ENCODE measurements around the gene CFAP141. TPM values are rescaled to one million over a fixed set of nuclear protein-coding genes. Genes with fewer than 3 reads are reported as not detected.

The CFAP141 gene
- total RNA-seq, 2 experiments from 2014 or later, result not detected

GRCh38 chr1:154159554-154159953 lies 46.6 kb downstream of the CFAP141 start:
- CTCF ChIA-PET, result interaction anchor here (0.7 to 1.3 kb wide), 5 partner anchors 11 to 170 kb away, joined by 3 to 4 read pairs (median 4); no protein-coding TSS in a partner anchor
- Mint-ChIP-seq H3K4me3 (no peak overlapping the region), H3K4me1 (ENCODE audit: low read depth) (peaks cover 69% of the 10 kb centered on the region), H3K36me3 (ENCODE audit: low read depth) (peaks cover 77% of the 10 kb centered on the region), H3K27ac (no peak overlapping the region), H3K27me3 (ENCODE audit: low read depth) (no peaks in the 10 kb centered on the region), H3K9me3 (peaks cover 7% of the 10 kb centered on the region)
- DNase-seq, result no peak
- intact Hi-C loops (cut with micrococcal nuclease), result loop anchor here (10.0 kb wide), 2 partner anchors 485 to 625 kb away; partner anchors contain the start of genes ILF2, NPR1 and S100A6

- CTCF ChIA-PET, result interaction anchor here (0.6 to 1.7 kb wide), 6 partner anchors 13 to 487 kb away, joined by 3 to 6 read pairs (median 4); partner anchors contain the start of gene HAX1
- H3K9me3 Mint-ChIP-seq, result peaks cover 7% of the 10 kb centered on the region
- peak overlapping the region; percentile 96 for H3K27ac Mint-ChIP-seq
- no peak for DNase-seq
- H3K4me1 Mint-ChIP-seq (ENCODE audit: low read depth), result peaks cover 72% of the 10 kb centered on the region
- no peaks in the 10 kb centered on the region for H3K27me3 Mint-ChIP-seq (ENCODE audit: low read depth)
- H3K4me3 Mint-ChIP-seq, result peak overlapping the region; percentile 48
- H3K36me3 Mint-ChIP-seq (ENCODE audit: low read depth), result peaks cover 71% of the 10 kb centered on the region
- intact Hi-C loops (cut with micrococcal nuclease), result loop anchor here (1.0 to 10.0 kb wide), 3 partner anchors 12 to 624 kb away; partner anchors contain the start of genes ILF2, NPR1 and S100A6
Observed at GRCh38 chr1:154158307-154159125, 47.6 kb downstream of the CFAP141 start.

GRCh38 chr1:154157520-154158306 lies 48.4 kb downstream of the CFAP141 start:
- peaks cover 70% of the 10 kb centered on the region for H3K4me1 Mint-ChIP-seq (ENCODE audit: low read depth)
- DNase-seq, result peak; percentile 87
- peak overlapping the region; percentile 96 for H3K27ac Mint-ChIP-seq

GRCh38 chr1:154155251-154155650 lies 50.9 kb downstream of the CFAP141 start:
- Mint-ChIP-seq H3K4me3 (no peak overlapping the region), H3K27ac (peak overlapping the region; percentile 82), H3K4me1 (ENCODE audit: low read depth) (peaks cover 64% of the 10 kb centered on the region), H3K9me3 (peaks cover 5% of the 10 kb centered on the region), H3K27me3 (ENCODE audit: low read depth) (no peaks in the 10 kb centered on the region), H3K36me3 (ENCODE audit: low read depth) (peaks cover 41% of the 10 kb centered on the region)
- peak; percentile 38 for DNase-seq
- intact Hi-C loops (cut with micrococcal nuclease), result loop anchor here (10.0 kb wide), 2 partner anchors 480 to 620 kb away; partner anchors contain the start of genes ILF2, NPR1 and S100A6
- CTCF ChIA-PET, result no interaction called here

More at GRCh38 chr1:154157520-154158306, 48.4 kb downstream of the CFAP141 start:
- CTCF ChIA-PET, result interaction anchor here (0.8 to 1.7 kb wide), 6 partner anchors 25 to 171 kb away, joined by 3 to 6 read pairs (median 5); partner anchors contain the start of gene HAX1
- intact Hi-C loops (cut with micrococcal nuclease), result loop anchor here (1.0 to 10.0 kb wide), 9 partner anchors 8 to 623 kb away; partner anchors contain the start of genes HAX1, ILF2, NPR1 and RPS27
- Mint-ChIP-seq H3K9me3 (peaks cover 7% of the 10 kb centered on the region), H3K36me3 (ENCODE audit: low read depth) (peaks cover 64% of the 10 kb centered on the region), H3K4me3 (peak overlapping the region; percentile 48), H3K27me3 (ENCODE audit: low read depth) (no peaks in the 10 kb centered on the region)

- no peak within 1 kb of the TSS for H3K4me3 Mint-ChIP-seq
- H3K9me3 Mint-ChIP-seq, result peaks cover 3% of the 10 kb centered on the region
- intact Hi-C loops (cut with micrococcal nuclease), result loop anchor here (10.0 kb wide), 2 partner anchors 480 to 620 kb away; partner anchors contain the start of genes ILF2, NPR1 and S100A6
- H3K27me3 Mint-ChIP-seq (ENCODE audit: low read depth), result no peaks in the 10 kb centered on the region
- peak within 1 kb of the TSS; percentile 82 for H3K27ac Mint-ChIP-seq
- H3K36me3 Mint-ChIP-seq (ENCODE audit: low read depth), result peaks cover 36% of the 10 kb centered on the region
- CTCF ChIA-PET, result no interaction called here
- no peak for DNase-seq
- peaks cover 59% of the 10 kb centered on the region for H3K4me1 Mint-ChIP-seq (ENCODE audit: low read depth)
Observed at GRCh38 chr1:154154534-154155191, 51.5 kb downstream of the CFAP141 start, which contains the start of gene NUP210L. Gene NUP210L (minus strand): TSS chr1:154155073.

- CTCF ChIA-PET, result interaction anchor here (0.6 kb wide), 1 partner anchor 16 kb away, joined by 4 read pairs; no protein-coding TSS in a partner anchor
- Mint-ChIP-seq H3K27me3 (ENCODE audit: low read depth) (no peaks in the 10 kb centered on the region), H3K27ac (peak overlapping the region; percentile 82), H3K9me3 (no peaks in the 10 kb centered on the region), H3K36me3 (ENCODE audit: low read depth) (peaks cover 30% of the 10 kb centered on the region), H3K4me3 (no peak overlapping the region), H3K4me1 (ENCODE audit: low read depth) (peaks cover 55% of the 10 kb centered on the region)
- intact Hi-C loops (cut with micrococcal nuclease), result loop anchor here (10.0 kb wide), 2 partner anchors 479 to 619 kb away; partner anchors contain the start of genes ILF2, NPR1 and S100A6
- no peak for DNase-seq
Observed at GRCh38 chr1:154154053-154154452, 52.1 kb downstream of the CFAP141 start.

GRCh38 chr1:154151311-154151710 lies 54.8 kb downstream of the CFAP141 start:
- intact Hi-C loops (cut with micrococcal nuclease), result loop anchor here (10.0 kb wide), 2 partner anchors 477 to 617 kb away; partner anchors contain the start of genes ILF2, NPR1 and S100A6
- CTCF ChIA-PET, result no interaction called here
- Mint-ChIP-seq H3K9me3 (no peaks in the 10 kb centered on the region), H3K4me3 (no peak overlapping the region), H3K27ac (no peak overlapping the region), H3K4me1 (ENCODE audit: low read depth) (peaks cover 37% of the 10 kb centered on the region), H3K36me3 (ENCODE audit: low read depth) (peaks cover 11% of the 10 kb centered on the region), H3K27me3 (ENCODE audit: low read depth) (no peaks in the 10 kb centered on the region)
- DNase-seq, result no peak

Small RNA genes lying within 50 kb of the gene (microRNA-seq; reads per million reads assigned to microRNA genes)
- 44.4 reads per million, percentile 49 among the genes with 10 or more reads in this experiment for gene MIR190B (ENCODE audit: borderline microRNAs expressed, borderline replicate concordance)

Other genes starting within 250 kb of the CFAP141 start
- gene CRTC2, start 247.7 kb downstream of the CFAP141 start, total RNA-seq, result 10 to 100 TPM; 72.6 to 83.0 TPM
- 10 to 100 TPM; 51.0 to 52.1 TPM for gene SLC39A1, start 242.8 kb downstream of the CFAP141 start, total RNA-seq
- gene CREB3L4, start 238.4 kb downstream of the CFAP141 start, total RNA-seq, result 1 to 10 TPM; 5.6 to 7.4 TPM
- 100 to 1,000 TPM; 126 to 131 TPM for gene JTB, start 228.7 kb downstream of the CFAP141 start, total RNA-seq
- 10 to 100 TPM; 26.6 to 27.0 TPM for gene RAB13, start 220.0 kb downstream of the CFAP141 start, total RNA-seq
- gene RPS27, start 215.6 kb downstream of the CFAP141 start, total RNA-seq, result 1,000 to 10,000 TPM; 2,339 to 2,449 TPM
- under 1 TPM; 0.02 to 0.05 TPM for gene NUP210L, start 51.3 kb downstream of the CFAP141 start, total RNA-seq
- 100 to 1,000 TPM; 587 to 611 TPM for gene TPM3, start 14.2 kb downstream of the CFAP141 start, total RNA-seq
- 100 to 1,000 TPM; 154 to 164 TPM for gene UBAP2L, start 14.6 kb upstream of the CFAP141 start, total RNA-seq
- 100 to 1,000 TPM; 204 to 219 TPM for gene HAX1, start 66.3 kb upstream of the CFAP141 start, total RNA-seq
- gene AQP10, start 114.8 kb upstream of the CFAP141 start, total RNA-seq, result not detected
- 10 to 100 TPM; 28.2 to 28.7 TPM for gene ATP8B2, start 119.2 kb upstream of the CFAP141 start, total RNA-seq
- gene IL6R, start 199.0 kb upstream of the CFAP141 start, total RNA-seq, result 10 to 100 TPM; 17.3 to 25.9 TPM